ENCODE measurements around the gene CLK3.

CLK3 gene

GRCh38 chr15:74614744-74615507 lies 710 bp upstream of the CLK3 start (continued):
- TF ChIP-seq PBX3 (CRISPR knock-in tag; IDR thresholded peaks at IDR 0.05): no peak
- TF ChIP-seq ZBTB49 (tag by site-specific recombination; IDR thresholded peaks at IDR 0.05; ENCODE audit: low read depth): no peak
- TF ChIP-seq ZNF184 (tag by site-specific recombination; IDR thresholded peaks at IDR 0.05): peak; percentile 11; the same call in 1 of the 2 replicates
- peak; percentile 93 for TF ChIP-seq ZNF501 (tag by site-specific recombination; IDR thresholded peaks at IDR 0.05)
- TF ChIP-seq KLF8 (tag by site-specific recombination; IDR thresholded peaks at IDR 0.05): peak; percentile 82; the same call in 1 of the 2 replicates
- no peak for TF ChIP-seq ZNF521 (tag by site-specific recombination; IDR thresholded peaks at IDR 0.05)
- TF ChIP-seq ZNF416 (tag by site-specific recombination; IDR thresholded peaks at IDR 0.05): no peak
- TF ChIP-seq ZSCAN23 (tag by site-specific recombination; IDR thresholded peaks at IDR 0.05): peak; percentile 75
- peak; percentile 97 for TF ChIP-seq ZBTB26 (tag by site-specific recombination; optimal IDR thresholded peaks at IDR 0.05)
- no peak for TF ChIP-seq ZNF558 (tag by site-specific recombination; IDR thresholded peaks at IDR 0.05)
- TF ChIP-seq ZNF792 (tag by site-specific recombination; IDR thresholded peaks at IDR 0.05): no peak
- TF ChIP-seq ZNF670 (tag by site-specific recombination; IDR thresholded peaks at IDR 0.05; ENCODE audit: low read depth): no peak
- no peak for TF ChIP-seq ZNF830 (tag by site-specific recombination; IDR thresholded peaks at IDR 0.05; ENCODE audit: low read depth)
- no peak for TF ChIP-seq ZNF311 (tag by site-specific recombination; IDR thresholded peaks at IDR 0.05; ENCODE audit: borderline replicate concordance)
- no peak for TF ChIP-seq ZNF23 (tag by site-specific recombination; IDR thresholded peaks at IDR 0.05; ENCODE audit: borderline replicate concordance)
- TF ChIP-seq ZNF704 (tag by site-specific recombination; IDR thresholded peaks at IDR 0.05): no peak; the same call in 1 of the 2 replicates
- no peak for TF ChIP-seq ZNF302 (tag by site-specific recombination; IDR thresholded peaks at IDR 0.05; ENCODE audit: low read depth)
- TF ChIP-seq ZBTB44 (tag by site-specific recombination; IDR thresholded peaks at IDR 0.05): no peak; the same call in 1 of the 2 replicates
- TF ChIP-seq ZNF133 (tag by site-specific recombination; IDR thresholded peaks at IDR 0.05): no peak
- peak; percentile 91 for TF ChIP-seq KLF17 (tag by site-specific recombination; IDR thresholded peaks at IDR 0.05)
- no peak for TF ChIP-seq ATF2 (tag by site-specific recombination; IDR thresholded peaks at IDR 0.05; ENCODE audit: low read depth)
- TF ChIP-seq ZBTB11 (tag by site-specific recombination; conservative IDR thresholded peaks at IDR 0.05; ENCODE audit: low read depth): peak; percentile 0; the same call in 1 of the 2 replicates
- TF ChIP-seq ZNF76 (tag by site-specific recombination; IDR thresholded peaks at IDR 0.05; ENCODE audit: borderline replicate concordance, low read depth): peak; percentile 17; the same call in 1 of the 2 replicates
- no peak for TF ChIP-seq TCF7L2 (IDR thresholded peaks at IDR 0.05; ENCODE audit: borderline replicate concordance, low read depth, low read length)
- peak; percentile 96 for TF ChIP-seq KLF1 (tag by site-specific recombination; IDR thresholded peaks at IDR 0.05)

All from HEK293 (cell line).